Ascending aorta (tissue), 2 donors: Measurements from ENCODE around the gene APOBR. TPM values are rescaled to one million over a fixed set of nuclear protein-coding genes. Genes with fewer than 3 reads are reported as not detected.

Source experiments
- DNase-seq, 2 donors: peaks; one replicate each; pipeline ENCODE4 v3.0.0-alpha.2; 2019; ENCODE audit warnings: low spot score in 2 of 2
- H3K27ac ChIP-seq, 2 donors: fragments of 200-600 bp; sonication (generic); one replicate each; pipeline ENCODE4 v1.5.1; 2016 to 2017; ENCODE audit warnings: mild to moderate bottlenecking in 1 of 2
- H3K27me3 ChIP-seq: fragments of 200-600 bp; sonication (generic); one replicate; pipeline ENCODE4 v1.5.1; 2017
- H3K36me3 ChIP-seq, 2 donors: fragments of 200-600 bp; sonication (generic); one replicate each; pipeline ENCODE4 v1.5.1; 2016
- H3K4me1 ChIP-seq, 2 donors: fragments of 200-600 bp; sonication (generic); one replicate each; pipeline ENCODE4 v1.5.1; 2016 to 2017; ENCODE audit warnings: mild to moderate bottlenecking in 1 of 2
- H3K4me3 ChIP-seq, 2 donors: fragments of 200-600 bp; sonication (generic); one replicate each; pipeline ENCODE4 v1.5.1; 2016 to 2017; ENCODE audit warnings: mild to moderate bottlenecking in 1 of 2
- H3K9me3 ChIP-seq, 2 donors: fragments of 200-600 bp; sonication (generic); one replicate each; pipeline ENCODE4 v1.5.1; 2016
- intact Hi-C: fragments of 100-400 bp; cut with DNase I; formaldehyde crosslinking; loops from one replicate; pipeline ENCODE4 v1.15.1; 2023
- total RNA-seq: library from RNA; depleted of rRNA; stranded (reverse); fragments of >200 nt; gene quantifications from one replicate; pipeline ENCODE4 v1.1.0, GENCODE V29; 2016
- TF ChIP-seq, protein P1 (sequence below), 3 experiments: fragments of 200-600 bp in 2 of 3; fragments of 450-650 bp in 1 of 3; sonication (generic) in 2 of 3; IDR thresholded peaks; one replicate each; pipeline ENCODE4 v1.5.1; 2016 to 2019; ENCODE audit warnings: antibody characterized with exemption in 3 of 3, mild to moderate bottlenecking in 1 of 3, moderate library complexity in 1 of 3

Gene APOBR
- total RNA-seq, 1 donor from 2014 or later: 1.2 TPM

DNA sequence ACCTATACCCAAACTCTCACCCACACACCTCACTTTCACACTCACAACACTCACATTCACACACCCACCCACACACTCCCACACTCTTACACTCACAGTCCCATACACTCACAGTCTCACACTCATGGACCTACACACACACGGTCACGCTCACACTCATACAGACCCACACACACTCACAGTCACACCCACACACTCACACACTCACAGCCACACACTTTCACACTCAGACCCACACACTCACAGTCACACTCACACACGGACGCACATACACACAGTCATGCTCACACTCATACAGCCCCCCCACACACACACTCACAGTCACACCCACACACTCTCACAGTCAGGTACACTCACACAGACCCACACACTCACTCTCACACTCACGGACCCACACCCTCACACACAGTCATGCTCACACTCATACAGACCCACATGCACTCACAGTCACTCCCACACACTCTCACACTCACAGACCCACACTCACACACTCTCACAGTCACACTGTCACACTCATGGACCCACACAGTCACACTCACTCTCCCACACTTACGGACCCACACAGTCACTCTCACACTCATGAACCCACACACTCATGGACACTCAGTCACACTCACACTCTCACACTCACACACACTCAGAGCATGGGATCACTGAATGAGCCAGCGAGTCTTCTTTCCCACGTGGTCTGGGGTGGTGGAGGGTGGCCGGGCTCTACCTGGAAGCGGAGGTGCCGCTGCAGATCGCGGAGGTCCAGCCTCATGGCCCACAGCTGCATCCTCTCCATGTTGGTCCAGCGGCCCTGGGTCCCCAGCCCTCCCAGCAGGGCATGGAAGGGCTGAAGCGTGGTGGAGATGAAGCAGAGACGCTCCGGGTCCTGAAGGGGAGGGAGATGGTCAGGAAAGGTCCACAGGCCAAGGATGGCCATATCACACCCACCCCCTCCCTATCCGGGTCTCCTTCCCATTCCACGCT is 7.1 kb downstream of the APOBR start:
- no peaks in the 10 kb centered on the region for H3K27me3 ChIP-seq
- intact Hi-C loops: no loop called here
- H3K27ac ChIP-seq: no peak overlapping the region
- no peaks in the 10 kb centered on the region for H3K4me1 ChIP-seq
- no peak for DNase-seq
- TF ChIP-seq, protein P1, sequence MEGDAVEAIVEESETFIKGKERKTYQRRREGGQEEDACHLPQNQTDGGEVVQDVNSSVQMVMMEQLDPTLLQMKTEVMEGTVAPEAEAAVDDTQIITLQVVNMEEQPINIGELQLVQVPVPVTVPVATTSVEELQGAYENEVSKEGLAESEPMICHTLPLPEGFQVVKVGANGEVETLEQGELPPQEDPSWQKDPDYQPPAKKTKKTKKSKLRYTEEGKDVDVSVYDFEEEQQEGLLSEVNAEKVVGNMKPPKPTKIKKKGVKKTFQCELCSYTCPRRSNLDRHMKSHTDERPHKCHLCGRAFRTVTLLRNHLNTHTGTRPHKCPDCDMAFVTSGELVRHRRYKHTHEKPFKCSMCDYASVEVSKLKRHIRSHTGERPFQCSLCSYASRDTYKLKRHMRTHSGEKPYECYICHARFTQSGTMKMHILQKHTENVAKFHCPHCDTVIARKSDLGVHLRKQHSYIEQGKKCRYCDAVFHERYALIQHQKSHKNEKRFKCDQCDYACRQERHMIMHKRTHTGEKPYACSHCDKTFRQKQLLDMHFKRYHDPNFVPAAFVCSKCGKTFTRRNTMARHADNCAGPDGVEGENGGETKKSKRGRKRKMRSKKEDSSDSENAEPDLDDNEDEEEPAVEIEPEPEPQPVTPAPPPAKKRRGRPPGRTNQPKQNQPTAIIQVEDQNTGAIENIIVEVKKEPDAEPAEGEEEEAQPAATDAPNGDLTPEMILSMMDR (IDR thresholded peaks at IDR 0.05): no peak
- H3K36me3 ChIP-seq: no peaks in the 10 kb centered on the region
- H3K9me3 ChIP-seq: no peaks in the 10 kb centered on the region
- H3K4me3 ChIP-seq: no peak overlapping the region

DNA sequence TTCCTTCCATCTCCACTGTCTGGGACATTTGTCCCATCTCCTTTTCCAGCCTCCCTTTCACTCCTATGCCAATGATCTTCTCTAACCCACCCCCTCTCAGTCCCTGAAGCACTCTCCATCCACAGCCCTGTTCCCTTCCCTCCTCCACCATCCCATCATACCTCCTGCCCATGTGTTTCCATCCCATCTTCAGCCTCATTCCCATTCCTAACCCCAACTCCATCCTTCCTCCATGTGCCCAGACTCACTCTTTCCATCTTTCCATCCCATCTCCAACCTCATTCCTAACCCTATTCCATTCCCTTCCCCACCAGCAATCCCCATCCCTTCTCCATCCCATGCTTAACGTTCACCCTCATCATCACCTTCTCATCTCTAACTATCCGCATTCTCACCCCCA is 7.8 kb downstream of the APOBR start:
- Histone ChIP-seq H3K27me3 (no peaks in the 10 kb centered on the region), H3K36me3 (no peaks in the 10 kb centered on the region), H3K4me3 (no peak overlapping the region), H3K27ac (no peak overlapping the region), H3K9me3 (no peaks in the 10 kb centered on the region), H3K4me1 (no peaks in the 10 kb centered on the region)
- no peak for DNase-seq
- TF ChIP-seq, protein P1 (IDR thresholded peaks at IDR 0.05): no peak
- intact Hi-C loops: no loop called here

DNA sequence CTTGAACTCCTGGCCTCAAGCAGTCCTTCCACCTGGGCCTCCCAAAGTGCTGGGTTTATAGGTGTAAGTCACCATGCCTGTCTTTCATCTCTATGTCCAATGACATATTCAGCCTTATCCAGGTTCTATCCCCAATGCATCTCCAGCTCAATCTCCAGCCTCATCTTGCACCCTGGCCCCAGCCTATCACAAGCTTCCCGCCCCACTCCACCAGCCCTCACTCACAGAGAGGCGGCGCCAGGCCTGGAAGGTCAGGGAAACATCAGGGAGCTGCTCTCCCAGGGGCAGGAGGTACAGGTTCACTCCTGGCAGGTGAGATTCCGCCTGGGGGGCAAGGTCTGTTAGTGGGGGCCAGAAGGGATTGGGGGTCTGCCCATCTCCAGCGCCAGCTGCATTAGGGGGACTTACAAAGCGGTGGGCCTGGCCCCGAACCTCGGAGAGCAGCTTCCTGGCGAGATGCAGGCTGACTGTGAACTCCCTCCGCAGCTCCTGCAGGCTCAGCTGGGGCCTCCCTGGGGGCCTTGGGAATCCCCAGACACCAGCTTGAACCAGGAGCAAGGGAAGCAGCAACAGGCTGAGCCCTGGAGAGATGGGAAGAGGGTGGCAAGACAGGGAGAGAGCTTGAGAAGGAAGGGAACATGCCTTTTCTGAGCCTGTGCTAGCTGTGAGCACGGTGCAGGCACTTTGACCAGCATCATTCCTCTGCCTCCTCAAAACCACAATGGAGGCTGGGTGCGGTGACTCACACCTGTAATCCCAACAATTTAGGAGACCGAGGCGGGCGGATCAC is 9.2 kb downstream of the APOBR start:
- Histone ChIP-seq H3K4me3 (no peak overlapping the region), H3K4me1 (no peaks in the 10 kb centered on the region), H3K36me3 (no peaks in the 10 kb centered on the region), H3K27me3 (no peaks in the 10 kb centered on the region), H3K27ac (no peak overlapping the region), H3K9me3 (no peaks in the 10 kb centered on the region)
- DNase-seq: no peak
- TF ChIP-seq, protein P1 (IDR thresholded peaks at IDR 0.05): no peak
- intact Hi-C loops: no loop called here

DNA sequence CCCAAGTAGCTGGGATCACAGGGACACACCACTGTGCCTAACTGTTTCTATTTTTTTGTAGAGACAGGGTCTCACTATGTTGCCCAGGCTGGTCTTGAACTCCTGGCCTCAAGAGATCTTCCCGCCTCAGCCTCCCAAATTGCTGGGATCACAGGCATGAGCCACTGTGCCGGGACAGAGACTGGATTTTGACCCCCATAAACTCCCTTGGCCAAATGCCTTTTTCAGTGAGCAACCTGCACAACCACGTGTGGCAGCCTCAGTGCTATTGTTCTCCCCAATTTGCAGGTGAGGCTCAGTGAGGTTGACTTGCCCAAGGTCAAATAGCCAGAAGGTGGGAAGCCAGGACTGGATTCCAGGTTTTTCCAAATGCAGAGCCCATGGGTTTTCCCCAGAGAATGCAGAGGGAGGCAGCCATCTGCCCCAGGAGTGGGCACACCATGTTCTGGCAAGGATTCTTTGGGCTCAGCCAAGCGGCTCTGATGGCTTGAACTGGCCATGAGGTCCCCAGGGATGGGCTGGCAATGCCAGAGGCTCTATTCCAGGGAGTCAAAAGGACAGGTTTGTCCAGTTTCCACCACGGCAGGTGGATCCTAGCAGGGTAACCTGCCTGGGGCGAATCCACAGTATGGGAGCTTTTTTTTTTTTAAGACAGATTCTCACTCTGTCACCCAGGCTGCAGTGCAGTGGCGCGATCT is 10.4 kb downstream of the APOBR start:
- Histone ChIP-seq H3K4me3 (no peak overlapping the region), H3K27ac (no peak overlapping the region), H3K27me3 (no peaks in the 10 kb centered on the region), H3K36me3 (no peaks in the 10 kb centered on the region), H3K4me1 (no peaks in the 10 kb centered on the region), H3K9me3 (no peaks in the 10 kb centered on the region)
- no peak for DNase-seq
- intact Hi-C loops: no loop called here
- TF ChIP-seq, protein P1 (IDR thresholded peaks at IDR 0.05): no peak

DNA sequence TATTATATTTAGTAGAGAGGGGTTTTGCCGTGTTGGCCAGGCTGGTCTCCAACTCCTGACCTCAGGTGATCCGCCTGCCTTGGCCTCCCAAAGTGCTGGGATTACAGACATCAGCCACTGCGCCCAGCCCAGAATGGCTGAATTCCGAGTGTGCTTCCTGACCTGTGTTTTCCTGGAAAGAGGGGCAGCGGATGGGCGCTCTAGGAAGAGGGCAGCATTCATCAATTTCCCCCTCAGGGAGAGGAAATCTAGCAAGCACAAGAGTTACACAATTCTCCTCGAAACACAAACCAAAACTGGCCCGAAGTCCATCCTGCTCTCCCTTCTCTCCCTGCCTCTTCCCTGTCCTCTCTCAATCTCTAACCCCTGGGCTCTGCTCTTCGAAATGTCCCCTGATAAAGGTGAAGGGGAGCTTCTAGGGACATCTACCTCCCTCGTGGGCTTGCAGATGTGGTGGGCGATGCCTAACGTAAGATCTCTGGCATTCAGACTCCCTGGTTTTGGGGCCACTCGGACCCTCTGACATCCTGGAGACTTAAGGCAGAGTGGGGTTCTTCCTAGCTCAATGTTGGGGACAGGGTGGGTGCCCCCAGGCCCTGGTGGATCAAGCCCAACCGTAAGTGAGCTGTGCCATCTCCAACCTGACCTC is 11.2 kb downstream of the APOBR start:
- DNase-seq: no peak
- intact Hi-C loops: no loop called here
- H3K4me3 ChIP-seq: no peak overlapping the region
- TF ChIP-seq, protein P1 (IDR thresholded peaks at IDR 0.05): no peak
- H3K27ac ChIP-seq: no peak overlapping the region
- no peaks in the 10 kb centered on the region for H3K36me3 ChIP-seq
- no peaks in the 10 kb centered on the region for H3K27me3 ChIP-seq
- H3K4me1 ChIP-seq: no peaks in the 10 kb centered on the region
- no peaks in the 10 kb centered on the region for H3K9me3 ChIP-seq
